ENCODE results near the gene MRGPRX1.

DNA sequence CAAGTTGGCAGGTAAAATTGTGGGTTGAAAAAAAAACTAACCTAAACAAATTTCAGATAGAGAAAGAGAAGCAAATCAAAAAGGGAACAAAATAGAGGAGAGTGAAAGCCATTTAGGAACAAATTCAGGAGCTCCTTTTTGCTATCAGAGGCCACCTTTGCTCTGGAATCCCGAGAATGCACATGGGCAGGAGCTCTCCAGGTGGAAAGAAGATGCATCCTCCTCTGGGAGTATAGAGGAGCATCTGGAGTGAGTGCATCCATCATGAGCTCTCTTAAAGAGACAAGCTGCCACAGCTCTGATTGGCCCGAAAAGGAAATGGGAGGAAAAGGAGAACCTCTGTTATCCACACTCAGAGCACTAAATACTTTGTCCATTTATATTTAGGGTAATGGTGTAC lies 26.3 kb downstream of the MRGPRX1 start:
- TF ChIP-seq CTCF (IDR thresholded peaks at IDR 0.05) (no peak), ZFX (IDR thresholded peaks at IDR 0.05; ENCODE audit: borderline replicate concordance) (no peak)

Measured in 22Rv1 (cell line).